ENCODE results near the gene TTC3.

GRCh38 chr21:37032293-37032692, 40.8 kb upstream of the TTC3 start:
- TF ChIP-seq POLR2AphosphoS5 (IDR thresholded peaks at IDR 0.05; ENCODE audit: borderline replicate concordance, low read depth, low read length) (no peak), EZH2 (IDR thresholded peaks at IDR 0.05) (no peak)
